Cardiac muscle cell (in vitro differentiated cells and primary cell): Measurements from ENCODE around the gene CETP. TPM values are rescaled to one million over a fixed set of nuclear protein-coding genes. Genes with fewer than 3 reads are reported as not detected.

Source experiments
- DNase-seq, 2 donors: peaks; one replicate each; pipeline versions ENCODE4 v3.0.0 to v3.0.0-alpha.2; 2010 to 2017; ENCODE audit warnings: low read depth in 1 of 2, low spot score in 1 of 2
- H3K27ac ChIP-seq: fragments of 200-600 bp; sonication (generic); 2 replicates; pipeline ENCODE4 v1.5.1; 2016
- H3K27me3 ChIP-seq: fragments of 200-600 bp; sonication (generic); 2 replicates; pipeline ENCODE4 v1.6.0; 2016; ENCODE audit warnings: control low read depth
- H3K36me3 ChIP-seq: fragments of 200-600 bp; sonication (generic); 2 replicates; pipeline ENCODE4 v1.5.1; 2016; ENCODE audit warnings: control low read depth
- H3K4me1 ChIP-seq: fragments of 200-600 bp; sonication (generic); 2 replicates; pipeline ENCODE4 v1.8.1; 2017; ENCODE audit warnings: low read depth, mild to moderate bottlenecking, mixed run types
- H3K4me3 ChIP-seq: fragments of 200-600 bp; sonication (generic); 2 replicates; pipeline ENCODE4 v1.5.1; 2016; ENCODE audit warnings: mild to moderate bottlenecking
- H3K9me3 ChIP-seq: fragments of 200-600 bp; sonication (generic); 2 replicates; pipeline ENCODE4 v1.5.1; 2017; ENCODE audit warnings: low read depth, mild to moderate bottlenecking, control low read depth
- polyA plus RNA-seq: library from polyadenylated mRNA; unstranded; fragments of >200 nt; fragmentation: Nextera tagmentation; extraction: Ambion mirVana; gene quantifications from 2 replicates; pipeline ENCODE4 v1.2.1, GENCODE V29; 2016
- total RNA-seq: library from RNA; depleted of rRNA; stranded (reverse); fragments of >200 nt; gene quantifications from 2 replicates; pipeline ENCODE4 v1.2.3, GENCODE V29; 2016
- TF ChIP-seq, protein P1 (sequence below): IDR thresholded peaks from 2 replicates; pipeline ENCODE4 v1.5.1; 2012; ENCODE audit warnings: low read depth, mild to moderate bottlenecking, low read length

The CETP gene
- total and polyA plus RNA-seq, 2 experiments from 2014 or later: 0.27 to 0.49 TPM

DNA sequence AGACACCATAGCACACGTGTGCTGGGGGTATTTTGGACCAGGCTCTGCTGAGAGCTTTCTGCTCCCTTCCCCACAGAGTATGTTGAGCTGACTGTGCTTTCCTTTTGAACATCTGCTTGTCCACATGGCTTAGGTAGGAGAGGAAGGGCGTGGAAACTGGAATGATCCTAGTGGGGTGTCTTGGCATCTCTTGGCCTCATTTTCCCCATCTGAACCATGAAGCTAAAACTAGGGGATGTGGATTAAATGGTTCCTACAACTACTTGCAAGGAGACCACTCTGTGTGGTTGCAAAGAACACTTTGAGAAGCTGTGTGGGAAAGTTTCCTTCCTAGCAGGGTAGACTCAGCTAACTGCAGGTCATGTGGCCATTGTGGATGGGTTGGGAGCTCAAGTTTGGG lies 20.9 kb downstream of the CETP start:
- H3K4me1 ChIP-seq: no peaks in the 10 kb centered on the region
- DNase-seq: no peak
- H3K27me3 ChIP-seq: peaks cover under 1% of the 10 kb centered on the region
- no peak overlapping the region for H3K27ac ChIP-seq
- TF ChIP-seq, protein P1, sequence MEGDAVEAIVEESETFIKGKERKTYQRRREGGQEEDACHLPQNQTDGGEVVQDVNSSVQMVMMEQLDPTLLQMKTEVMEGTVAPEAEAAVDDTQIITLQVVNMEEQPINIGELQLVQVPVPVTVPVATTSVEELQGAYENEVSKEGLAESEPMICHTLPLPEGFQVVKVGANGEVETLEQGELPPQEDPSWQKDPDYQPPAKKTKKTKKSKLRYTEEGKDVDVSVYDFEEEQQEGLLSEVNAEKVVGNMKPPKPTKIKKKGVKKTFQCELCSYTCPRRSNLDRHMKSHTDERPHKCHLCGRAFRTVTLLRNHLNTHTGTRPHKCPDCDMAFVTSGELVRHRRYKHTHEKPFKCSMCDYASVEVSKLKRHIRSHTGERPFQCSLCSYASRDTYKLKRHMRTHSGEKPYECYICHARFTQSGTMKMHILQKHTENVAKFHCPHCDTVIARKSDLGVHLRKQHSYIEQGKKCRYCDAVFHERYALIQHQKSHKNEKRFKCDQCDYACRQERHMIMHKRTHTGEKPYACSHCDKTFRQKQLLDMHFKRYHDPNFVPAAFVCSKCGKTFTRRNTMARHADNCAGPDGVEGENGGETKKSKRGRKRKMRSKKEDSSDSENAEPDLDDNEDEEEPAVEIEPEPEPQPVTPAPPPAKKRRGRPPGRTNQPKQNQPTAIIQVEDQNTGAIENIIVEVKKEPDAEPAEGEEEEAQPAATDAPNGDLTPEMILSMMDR: no peak
- no peak overlapping the region for H3K4me3 ChIP-seq
- H3K9me3 ChIP-seq: no peaks in the 10 kb centered on the region
- no peaks in the 10 kb centered on the region for H3K36me3 ChIP-seq

DNA sequence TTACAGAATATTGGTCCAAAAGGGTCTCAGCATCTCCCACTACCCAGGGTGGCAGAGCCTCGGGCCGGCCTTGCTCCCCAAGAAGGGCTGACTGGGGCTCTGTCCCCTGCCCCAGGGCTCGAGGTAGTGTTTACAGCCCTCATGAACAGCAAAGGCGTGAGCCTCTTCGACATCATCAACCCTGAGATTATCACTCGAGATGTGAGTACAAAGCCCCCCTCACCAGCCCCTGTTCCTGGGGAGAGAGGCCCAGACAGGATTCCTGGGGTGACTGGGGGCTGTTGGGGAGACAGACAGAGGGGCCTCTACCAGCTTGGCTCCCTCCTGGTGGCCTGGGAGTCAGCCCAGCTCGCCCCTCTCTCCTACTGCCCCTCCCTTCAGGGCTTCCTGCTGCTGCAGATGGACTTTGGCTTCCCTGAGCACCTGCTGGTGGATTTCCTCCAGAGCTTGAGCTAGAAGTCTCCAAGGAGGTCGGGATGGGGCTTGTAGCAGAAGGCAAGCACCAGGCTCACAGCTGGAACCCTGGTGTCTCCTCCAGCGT lies 21.5 kb downstream of the CETP start:
- H3K27ac ChIP-seq: no peak overlapping the region

DNA sequence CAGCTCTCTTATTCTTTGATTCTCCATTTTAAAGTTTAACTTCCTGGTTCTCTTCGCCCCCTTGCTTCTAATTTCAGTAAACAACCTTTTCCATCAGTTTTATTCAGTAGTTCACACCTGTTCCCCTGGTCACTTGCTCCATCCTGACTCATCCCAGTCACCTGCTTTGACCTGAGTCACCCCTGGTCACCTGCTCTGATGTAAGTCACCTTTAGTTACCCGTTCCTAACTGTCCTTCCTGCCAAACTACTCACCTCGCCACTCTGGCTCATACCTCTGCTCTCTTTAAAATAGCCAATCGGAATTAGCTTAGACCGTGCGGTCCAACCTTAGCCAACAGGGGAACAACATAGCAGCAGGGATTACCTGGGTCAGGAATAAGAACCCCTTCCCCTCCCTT lies 22.9 kb downstream of the CETP start:
- Histone ChIP-seq H3K27ac (no peak overlapping the region), H3K27me3 (peaks cover 20% of the 10 kb centered on the region), H3K4me3 (no peak overlapping the region), H3K9me3 (no peaks in the 10 kb centered on the region), H3K4me1 (no peaks in the 10 kb centered on the region), H3K36me3 (no peaks in the 10 kb centered on the region)
- no peak for DNase-seq
- TF ChIP-seq, protein P1: no peak

More for the DNA sequence above, 21.5 kb downstream of the CETP start:
- DNase-seq: no peak
- no peak overlapping the region for H3K4me3 ChIP-seq
- H3K36me3 ChIP-seq: no peaks in the 10 kb centered on the region
- H3K4me1 ChIP-seq: no peaks in the 10 kb centered on the region
- TF ChIP-seq, protein P1: no peak
- peaks cover 7% of the 10 kb centered on the region for H3K27me3 ChIP-seq
- H3K9me3 ChIP-seq: no peaks in the 10 kb centered on the region

DNA sequence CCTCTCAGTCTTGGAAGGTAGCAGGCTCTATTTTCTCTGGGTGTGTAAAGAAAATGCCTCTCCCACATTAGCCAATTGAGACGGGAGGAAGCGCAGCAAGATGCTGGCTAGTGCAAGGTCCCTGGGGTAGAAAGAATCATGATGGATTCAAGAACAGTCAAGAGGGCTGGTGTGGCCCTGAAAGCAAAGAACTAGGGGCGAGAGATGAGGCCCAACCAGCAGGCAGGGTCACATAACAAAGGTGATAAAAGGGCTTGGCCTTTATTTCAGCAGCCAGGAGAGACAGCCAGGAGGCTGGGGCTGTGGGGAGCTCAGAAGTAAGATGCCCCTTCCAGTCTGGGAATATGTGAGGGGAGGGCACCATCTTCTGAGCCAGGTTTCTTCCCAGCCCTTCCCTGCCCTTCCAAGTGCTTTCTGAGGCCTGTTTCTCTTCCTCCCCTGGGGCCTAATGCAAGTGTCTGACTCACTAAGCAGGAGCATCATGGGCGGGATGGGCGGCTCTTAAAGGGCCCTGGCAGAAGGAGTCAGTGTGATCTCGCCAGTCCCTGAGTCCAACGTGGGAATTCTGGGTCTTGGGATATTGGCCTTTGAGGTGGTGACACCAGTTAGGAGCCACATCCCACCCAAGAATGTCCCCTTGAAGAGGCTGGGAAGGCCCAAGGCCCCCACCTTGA lies 23.7 kb downstream of the CETP start:
- TF ChIP-seq, protein P1: no peak
- Histone ChIP-seq H3K9me3 (no peaks in the 10 kb centered on the region), H3K27ac (no peak overlapping the region), H3K36me3 (no peaks in the 10 kb centered on the region), H3K4me1 (no peaks in the 10 kb centered on the region), H3K4me3 (no peak overlapping the region), H3K27me3 (peaks cover 28% of the 10 kb centered on the region)
- peak in 1 of 2 donors; percentile 89 for DNase-seq

DNA sequence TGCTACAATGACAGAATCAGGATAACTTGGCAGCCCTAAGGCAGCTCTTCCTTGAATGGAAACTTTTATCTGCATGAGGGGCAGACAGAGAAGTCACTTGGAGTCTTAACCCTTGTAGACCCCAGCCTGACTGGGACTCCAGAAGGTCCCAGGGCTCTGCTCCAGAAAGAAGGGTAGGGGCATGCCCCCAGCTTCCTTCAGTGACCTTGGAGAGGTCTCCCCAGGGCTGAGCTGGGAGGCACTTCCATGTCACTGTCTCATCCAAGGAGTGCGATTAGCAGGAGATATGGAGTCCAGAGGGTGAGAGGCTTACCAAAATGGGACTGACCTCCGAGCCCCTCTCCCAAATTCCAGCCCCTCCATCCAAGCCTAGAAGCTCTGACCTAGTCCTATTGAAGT lies 24.2 kb downstream of the CETP start:
- Histone ChIP-seq H3K4me1 (no peaks in the 10 kb centered on the region), H3K27ac (no peak overlapping the region), H3K27me3 (peaks cover 33% of the 10 kb centered on the region), H3K4me3 (no peak overlapping the region), H3K9me3 (no peaks in the 10 kb centered on the region), H3K36me3 (no peaks in the 10 kb centered on the region)
- DNase-seq: no peak
- TF ChIP-seq, protein P1: no peak
